CD4-positive, alpha-beta T cell treated with Interleukin-17A for 4 hours (primary cell): ENCODE measurements around the gene CLSTN2.

ENCODE experiments used
- DNase-seq: peaks from one replicate; pipeline ENCODE4 v3.0.0-alpha.2; 2020; ENCODE audit warnings: mixed read lengths

CLSTN2 gene

GRCh38 chr3:140434261-140434905, 499.4 kb downstream of the CLSTN2 start:
- DNase-seq: no peak

- DNase-seq: no peak
Observed at GRCh38 chr3:140436421-140436820, 501.4 kb downstream of the CLSTN2 start.

GRCh38 chr3:140438736-140439470, 503.9 kb downstream of the CLSTN2 start:
- DNase-seq: no peak

- DNase-seq: no peak
Observed at GRCh38 chr3:140439527-140439926, 504.5 kb downstream of the CLSTN2 start.

- no peak for DNase-seq
Observed at GRCh38 chr3:140440446-140440845, 505.5 kb downstream of the CLSTN2 start.

- DNase-seq: no peak
Observed at GRCh38 chr3:140441006-140441405, 506.0 kb downstream of the CLSTN2 start.

GRCh38 chr3:140442621-140443020, 507.6 kb downstream of the CLSTN2 start:
- DNase-seq: no peak

- DNase-seq: no peak
Observed at GRCh38 chr3:140443073-140443472, 508.1 kb downstream of the CLSTN2 start.

- DNase-seq: no peak
Observed at GRCh38 chr3:140443806-140444205, 508.8 kb downstream of the CLSTN2 start.

- DNase-seq: no peak
Observed at GRCh38 chr3:140446734-140447133, 511.7 kb downstream of the CLSTN2 start.

- no peak for DNase-seq
Observed at GRCh38 chr3:140447136-140447535, 512.2 kb downstream of the CLSTN2 start.

- no peak for DNase-seq
Observed at GRCh38 chr3:140448001-140448400, 513.0 kb downstream of the CLSTN2 start.

GRCh38 chr3:140449413-140450256, 514.6 kb downstream of the CLSTN2 start:
- no peak for DNase-seq

GRCh38 chr3:140453750-140454149, 518.8 kb downstream of the CLSTN2 start:
- no peak for DNase-seq

- DNase-seq: no peak
Observed at GRCh38 chr3:140455521-140456214, 520.7 kb downstream of the CLSTN2 start.

GRCh38 chr3:140456974-140457373, 522.0 kb downstream of the CLSTN2 start:
- no peak for DNase-seq

GRCh38 chr3:140459462-140459861, 524.5 kb downstream of the CLSTN2 start:
- no peak for DNase-seq

- no peak for DNase-seq
Observed at GRCh38 chr3:140461250-140461649, 526.3 kb downstream of the CLSTN2 start.

- DNase-seq: no peak
Observed at GRCh38 chr3:140463355-140463754, 528.4 kb downstream of the CLSTN2 start.

GRCh38 chr3:140465988-140466387, 531.0 kb downstream of the CLSTN2 start:
- no peak for DNase-seq

GRCh38 chr3:140466535-140466934, 531.5 kb downstream of the CLSTN2 start:
- DNase-seq: no peak

GRCh38 chr3:140467104-140467577, 532.2 kb downstream of the CLSTN2 start:
- DNase-seq: no peak

GRCh38 chr3:140467796-140468315, 532.9 kb downstream of the CLSTN2 start:
- no peak for DNase-seq
